NCI-H460 (cell line): ENCODE results near the gene UNC5CL. TPM values are rescaled to one million over a fixed set of nuclear protein-coding genes. Genes with fewer than 3 reads are reported as not detected.
"Not testable (repeated sequence)": the region's sequence is repeated elsewhere in the genome, so short reads cannot be mapped to it uniquely, and the experiment has no call there.

ENCODE experiments used
- DNase-seq: peaks from one replicate; pipeline ENCODE4 v3.0.0-alpha.2; 2016; ENCODE audit warnings: low read depth; ENCODE audit errors: extremely low read depth
- total RNA-seq: library from RNA; depleted of rRNA; stranded (reverse); fragments of >200 nt; shearing (Covaris generic); gene quantifications from 2 replicates; pipeline ENCODE4 v1.2.3, GENCODE V29; 2014

Gene UNC5CL
- total RNA-seq, 1 experiment from 2014 or later = 0.10 TPM

- DNase-seq = no peak
Observed at GRCh38 chr6:41042226-41043055, 3.4 kb upstream of the UNC5CL start, which contains the start of gene TSPO2. Gene TSPO2 (plus strand): TSS chr6:41042467. CDS start chr6:41042986, 519 bp downstream.

DNA sequence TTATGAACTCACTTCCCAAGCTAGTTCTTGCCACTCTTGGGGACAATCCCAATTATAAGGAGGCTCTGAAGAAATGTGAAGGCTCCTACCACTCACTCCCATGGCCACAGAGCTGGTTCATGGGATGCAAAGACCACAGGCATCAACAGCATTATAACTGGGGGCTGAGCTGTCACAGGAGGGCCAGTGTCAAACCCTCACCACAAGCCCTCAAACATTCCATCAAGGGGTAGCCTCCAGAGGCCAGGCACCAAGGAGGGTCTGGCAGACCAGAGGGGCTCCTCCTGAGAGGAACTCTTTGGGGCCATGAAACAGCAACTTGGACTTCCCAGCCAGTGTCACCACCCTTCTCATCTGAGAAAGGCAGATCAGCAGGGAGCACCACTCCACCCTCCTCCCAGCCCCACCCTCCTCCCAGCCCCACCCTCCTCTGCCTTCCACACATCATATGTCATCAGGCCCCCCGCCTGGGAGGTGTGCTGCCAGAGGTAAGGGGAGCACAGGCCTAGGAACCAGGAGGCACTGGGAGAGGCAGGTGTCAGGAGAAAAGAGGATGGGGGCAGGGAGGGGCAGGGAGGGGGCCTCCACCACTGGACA is 2.0 kb upstream of the UNC5CL start:
- DNase-seq = no peak

GRCh38 chr6:41040101-41040939 is 1.3 kb upstream of the UNC5CL start:
- DNase-seq = no peak

- DNase-seq = no peak
Observed at GRCh38 chr6:41038205-41038604, 816 bp downstream of the UNC5CL start.

GRCh38 chr6:41037107-41037900 is 1.7 kb downstream of the UNC5CL start:
- DNase-seq = no peak

DNA sequence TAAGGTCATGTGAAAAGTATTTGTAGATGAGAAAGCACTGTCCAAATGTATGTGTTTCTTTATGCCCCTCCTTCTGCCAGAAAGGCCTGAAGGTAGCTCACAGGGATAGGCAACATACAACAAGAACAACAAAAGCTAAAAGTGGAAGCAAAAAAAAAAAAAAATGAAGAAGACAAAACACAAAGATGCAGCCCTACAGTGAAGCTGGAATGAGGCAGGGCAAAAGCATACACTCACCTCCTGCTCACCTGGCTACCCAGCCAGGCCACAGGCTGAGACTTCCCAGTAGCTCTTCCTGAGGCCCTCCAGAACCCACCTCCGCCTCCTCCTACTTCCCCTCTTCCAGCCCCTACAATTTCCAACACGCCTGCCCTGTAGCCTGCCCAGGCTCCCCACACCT is 2.4 kb downstream of the UNC5CL start:
- no peak for DNase-seq

- no peak for DNase-seq
Observed at GRCh38 chr6:41036186-41036585, 2.8 kb downstream of the UNC5CL start.

GRCh38 chr6:41033776-41034175 is 5.2 kb downstream of the UNC5CL start:
- no peak for DNase-seq

GRCh38 chr6:41032830-41033229 is 6.2 kb downstream of the UNC5CL start:
- DNase-seq = no peak

DNA sequence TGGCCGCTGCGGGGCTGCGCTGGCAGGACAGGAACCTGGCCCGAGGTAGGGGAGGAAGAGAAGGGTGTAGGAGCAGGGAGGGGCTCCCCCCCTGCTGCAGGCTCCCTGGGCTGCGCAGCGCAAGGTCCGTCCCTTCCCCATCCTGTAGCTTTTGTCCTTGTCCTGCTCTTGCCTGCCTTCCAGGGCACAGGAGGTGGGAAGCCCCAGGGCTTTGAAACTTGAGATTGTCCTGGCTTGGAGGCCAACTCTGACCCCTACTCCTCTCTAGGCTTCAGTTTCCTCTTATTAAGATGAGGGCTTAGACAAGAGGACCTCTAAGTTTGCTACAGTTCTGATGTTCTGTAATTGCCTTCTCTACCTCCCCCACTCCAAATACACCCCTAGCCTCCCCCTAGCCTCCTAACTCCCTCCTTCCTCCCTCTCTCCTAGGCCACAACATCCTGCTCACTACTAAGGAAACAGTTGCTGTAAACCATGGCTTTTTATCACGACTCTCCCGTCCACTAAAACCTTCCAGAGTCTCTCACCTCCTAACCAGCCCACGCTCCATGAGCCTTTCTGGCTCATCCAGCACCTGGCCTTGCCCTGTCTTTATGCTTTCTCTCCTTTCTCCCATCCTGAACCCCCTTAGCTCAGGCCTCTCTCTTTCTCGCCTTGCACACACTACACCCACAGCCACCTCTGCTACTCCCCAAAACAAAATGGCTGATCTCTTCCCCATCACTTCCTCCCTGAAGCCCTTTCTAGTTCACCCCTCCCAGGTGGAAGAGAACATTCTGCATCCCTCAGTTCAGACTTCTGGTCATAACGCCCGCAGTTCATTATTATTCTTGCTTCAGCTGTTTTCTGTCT is 10.2 kb downstream of the UNC5CL start:
- DNase-seq = no peak

- DNase-seq = peak; percentile 63
Observed at GRCh38 chr6:41027799-41028560, 11.0 kb downstream of the UNC5CL start.

DNA sequence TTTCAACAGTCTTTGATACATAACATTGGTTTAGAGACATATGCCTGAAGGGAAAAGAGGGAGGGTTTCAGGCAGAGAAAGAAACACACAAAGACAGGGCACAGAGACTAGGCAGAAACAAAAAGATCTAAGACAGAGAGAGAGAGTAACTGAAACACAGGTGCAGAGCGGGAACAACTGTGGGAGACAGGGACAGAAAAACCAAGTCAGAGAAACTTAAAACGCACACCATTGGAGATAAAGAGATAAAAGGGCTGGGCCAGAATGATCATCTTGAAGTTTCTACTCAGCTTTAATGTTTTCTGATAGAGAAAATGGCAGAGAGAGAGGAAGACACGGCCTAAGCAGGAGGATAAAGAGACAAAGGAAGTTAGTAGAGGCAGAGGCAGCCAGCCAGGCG is 11.8 kb downstream of the UNC5CL start:
- no peak for DNase-seq

DNA sequence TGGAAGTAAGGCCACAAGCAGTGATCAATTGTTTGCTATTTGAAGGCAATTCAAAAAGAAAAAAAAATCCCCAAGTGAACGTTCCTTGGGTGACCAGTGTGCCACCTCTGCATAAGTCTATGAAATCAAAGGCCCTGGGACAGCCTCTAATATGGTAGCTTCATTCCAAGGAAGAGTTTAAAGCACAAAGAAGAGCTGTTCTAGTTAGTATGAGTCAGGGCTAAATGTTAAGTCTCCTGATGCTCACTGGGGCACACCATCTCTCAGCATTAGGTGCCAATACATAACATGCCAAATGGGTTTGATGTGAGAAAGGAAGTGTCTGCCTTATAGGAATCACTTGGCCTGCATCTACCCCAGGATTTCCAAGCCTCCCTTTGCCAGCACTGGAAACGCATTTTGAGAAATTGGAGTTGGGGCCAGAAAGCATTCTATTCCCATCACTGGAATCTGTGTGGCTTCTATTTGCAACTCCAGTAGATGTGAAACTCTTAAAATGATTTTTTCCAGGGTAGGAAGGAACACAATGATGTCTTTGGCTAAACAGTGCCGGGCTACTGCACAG is 13.0 kb downstream of the UNC5CL start:
- DNase-seq = no peak

- DNase-seq = no peak
Observed at GRCh38 chr6:41023114-41023513, 15.9 kb downstream of the UNC5CL start.

DNA sequence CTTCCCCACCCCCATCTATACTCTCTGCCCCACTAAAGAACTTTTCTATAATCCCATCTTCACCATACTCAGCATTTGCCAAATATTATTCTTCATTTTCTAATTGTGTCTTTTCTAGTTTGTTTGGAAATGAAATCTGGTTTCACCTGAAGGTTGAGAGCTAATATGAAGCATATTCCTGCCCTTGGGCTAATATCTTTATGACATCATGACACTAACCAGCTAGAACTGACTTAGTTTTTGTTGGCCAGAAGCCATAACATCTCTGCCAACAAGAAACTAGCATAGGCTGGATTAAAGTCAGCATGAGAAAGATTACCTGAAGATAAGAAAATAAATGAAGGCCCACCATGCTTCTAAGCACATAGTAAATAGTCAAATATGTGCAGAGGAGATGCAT is 16.7 kb downstream of the UNC5CL start:
- DNase-seq = no peak

DNA sequence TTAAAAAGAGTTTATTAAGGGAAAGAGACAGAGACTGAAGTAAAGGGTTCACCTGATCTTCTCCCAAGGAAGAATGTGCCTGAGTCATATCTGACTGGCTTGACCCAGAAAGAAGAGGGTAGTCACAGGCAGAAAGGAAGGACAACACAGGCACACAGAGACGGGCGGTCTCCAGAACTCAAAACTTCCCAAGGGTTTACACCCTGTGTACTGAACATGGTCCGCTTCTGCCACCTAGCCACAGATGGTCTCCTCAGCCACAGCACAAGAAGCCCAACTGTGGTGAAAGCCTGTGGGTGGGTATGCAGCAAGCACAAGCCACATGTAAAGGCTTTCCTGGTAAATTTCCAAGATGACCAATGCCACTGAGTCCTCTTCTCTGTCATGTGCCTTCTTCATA is 17.2 kb downstream of the UNC5CL start:
- DNase-seq = no peak

GRCh38 chr6:41017663-41018062 is 21.4 kb downstream of the UNC5CL start:
- DNase-seq = no peak

DNA sequence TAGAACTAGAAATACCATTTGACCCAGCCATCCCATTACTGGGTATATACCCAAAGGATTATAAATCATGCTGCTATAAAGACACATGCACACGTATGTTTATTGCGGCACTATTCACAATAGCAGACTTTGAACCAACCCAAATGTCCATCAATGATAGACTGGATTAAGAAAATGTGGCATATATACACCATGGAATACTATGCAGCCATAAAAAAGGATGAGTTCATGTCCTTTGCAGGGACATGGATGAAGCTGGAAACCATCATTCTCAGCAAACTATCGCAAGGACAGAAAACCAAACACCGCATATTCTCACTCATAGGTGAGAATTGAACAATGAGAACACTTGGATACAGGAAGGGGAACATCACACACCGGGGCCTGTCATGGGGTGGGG is 23.2 kb downstream of the UNC5CL start:
- not testable (repeated sequence) for DNase-seq

DNA sequence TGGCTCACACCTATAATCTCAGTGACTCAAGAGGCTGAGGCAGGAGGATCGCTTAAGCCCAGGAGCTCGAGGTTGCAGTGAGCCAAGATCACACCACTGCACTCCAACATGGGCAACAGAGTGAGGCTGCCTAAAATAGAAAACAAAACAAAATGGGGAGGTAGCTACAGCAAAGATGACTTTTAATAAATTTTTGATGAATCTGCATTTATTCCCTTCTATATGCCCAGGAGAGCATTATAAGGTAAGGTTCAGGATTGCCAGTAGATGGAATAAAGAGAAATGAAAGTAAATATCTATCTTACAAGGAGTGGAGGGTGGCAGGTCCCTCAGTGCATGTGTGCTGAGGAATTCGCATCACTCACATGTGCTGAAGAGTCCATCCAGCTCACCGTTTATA is 24.2 kb downstream of the UNC5CL start:
- DNase-seq = no peak
